GM12878 (cell line): ENCODE results near the gene MIS12. TPM values are rescaled to one million over a fixed set of nuclear protein-coding genes. Genes with fewer than 3 reads are reported as not detected.
A peak's percentile ranks its signal among the peaks of the same experiment; 100 is the strongest.

Experiments
- EGR1 ChIP-seq, 2 experiments: IDR thresholded peaks; 1 replicate in 1 of 2; 2 replicates in 1 of 2; pipeline ENCODE4 v1.6.1; 2011 to 2012; ENCODE audit warnings: low read depth in 2 of 2, low read length in 2 of 2, borderline replicate concordance in 1 of 2, mild to moderate bottlenecking in 1 of 2, moderate library complexity in 1 of 2
- IRF4 ChIP-seq: IDR thresholded peaks from 2 replicates; pipeline ENCODE4 v1.6.1; 2011; ENCODE audit warnings: low read depth, low read length
- LARP7 ChIP-seq: fragments of 450-650 bp; IDR thresholded peaks from 2 replicates; pipeline ENCODE4 v1.6.1; 2017; ENCODE audit warnings: mild to moderate bottlenecking
- PAX8 ChIP-seq: fragments of 450-650 bp; IDR thresholded peaks from 2 replicates; pipeline ENCODE4 v1.6.1; 2017; ENCODE audit warnings: mild to moderate bottlenecking, moderate library complexity
- PML ChIP-seq: IDR thresholded peaks from 2 replicates; pipeline ENCODE4 v1.6.1; 2012; ENCODE audit warnings: low read length, inconsistent platforms
- SMAD1 ChIP-seq: fragments of 450-650 bp; IDR thresholded peaks from 2 replicates; pipeline ENCODE4 v1.6.1; 2018; ENCODE audit warnings: mild to moderate bottlenecking, low read depth; ENCODE audit not compliant: partially characterized antibody
- TCF3 ChIP-seq: IDR thresholded peaks from 2 replicates; pipeline ENCODE4 v1.6.1; 2012; ENCODE audit warnings: low read depth, mild to moderate bottlenecking, low read length, borderline replicate concordance; ENCODE audit not compliant: insufficient read depth
- ZNF217 ChIP-seq: fragments of 450-650 bp; IDR thresholded peaks from 2 replicates; pipeline ENCODE4 v1.6.1; 2017; ENCODE audit warnings: antibody characterized with exemption, mild to moderate bottlenecking
- ZNF24 ChIP-seq: fragments of 450-650 bp; IDR thresholded peaks from 2 replicates; pipeline ENCODE4 v1.6.1; 2017; ENCODE audit warnings: antibody characterized with exemption, mild to moderate bottlenecking
- polyA plus RNA-seq, 11 experiments: library from polyadenylated mRNA; depleted of rRNA in 4 of 11; unstranded in 6 of 11; stranded (reverse) in 5 of 11; fragments of >200 nt; fragmentation: Nextera tagmentation in 4 of 11; fragmentation: Illumina TruSeq in 1 of 11; extraction: Ambion mirVana in 4 of 11; extraction: Trizol in 1 of 11; gene quantifications; 1 replicate in 1 of 11; 2 replicates in 10 of 11; pipeline versions ENCODE4 v1.2.1 to v1.2.3, GENCODE V29; 2011 to 2016; ENCODE audit warnings: inconsistent platforms in 2 of 11, missing spikeins in 2 of 11, low read depth in 1 of 11
- total RNA-seq, 4 experiments: library from RNA; depleted of rRNA in 3 of 4; stranded (reverse); fragments of >200 nt in 3 of 4; fragmentation: Illumina TruSeq in 1 of 4; extraction: Trizol in 1 of 4; gene quantifications; 2 replicates each; pipeline versions ENCODE4 v1.2.1 to v1.2.3, GENCODE V29; 2013 to 2021
- TF ChIP-seq, protein P1 (sequence below): IDR thresholded peaks from 2 replicates; pipeline ENCODE4 v1.6.1; 2011; ENCODE audit warnings: borderline replicate concordance, low read depth, mild to moderate bottlenecking, moderate library complexity, mixed read lengths, low read length; ENCODE audit not compliant: insufficient read depth; ENCODE audit errors: extremely low read length
- TF ChIP-seq, protein P2 (sequence below): fragments of 450-650 bp; IDR thresholded peaks from 2 replicates; pipeline ENCODE4 v1.6.1; 2017; ENCODE audit warnings: mild to moderate bottlenecking, moderate library complexity
- TF ChIP-seq, protein P3 (sequence below): fragments of 450-650 bp; IDR thresholded peaks from 2 replicates; pipeline ENCODE4 v1.6.1; 2017; ENCODE audit warnings: mild to moderate bottlenecking
- TF ChIP-seq, protein P4 (sequence below): IDR thresholded peaks from 2 replicates; pipeline ENCODE4 v1.6.1; 2012; ENCODE audit warnings: improper control_type of control experiment, low read depth, low read length; ENCODE audit not compliant: insufficient replicate concordance
- TF ChIP-seq, protein P5 (sequence below): IDR thresholded peaks from 2 replicates; pipeline ENCODE4 v1.6.1; 2011; ENCODE audit warnings: borderline replicate concordance, low read depth, mild to moderate bottlenecking, moderate library complexity, low read length; ENCODE audit not compliant: insufficient read depth, poor library complexity, severe bottlenecking

MIS12 gene
- total and polyA plus RNA-seq, 10 of the 15 experiments (the other 5 are each of a cell fraction or from before 2014, with no cell fraction given): 19.8 to 34.2 (median 25.0) TPM

DNA sequence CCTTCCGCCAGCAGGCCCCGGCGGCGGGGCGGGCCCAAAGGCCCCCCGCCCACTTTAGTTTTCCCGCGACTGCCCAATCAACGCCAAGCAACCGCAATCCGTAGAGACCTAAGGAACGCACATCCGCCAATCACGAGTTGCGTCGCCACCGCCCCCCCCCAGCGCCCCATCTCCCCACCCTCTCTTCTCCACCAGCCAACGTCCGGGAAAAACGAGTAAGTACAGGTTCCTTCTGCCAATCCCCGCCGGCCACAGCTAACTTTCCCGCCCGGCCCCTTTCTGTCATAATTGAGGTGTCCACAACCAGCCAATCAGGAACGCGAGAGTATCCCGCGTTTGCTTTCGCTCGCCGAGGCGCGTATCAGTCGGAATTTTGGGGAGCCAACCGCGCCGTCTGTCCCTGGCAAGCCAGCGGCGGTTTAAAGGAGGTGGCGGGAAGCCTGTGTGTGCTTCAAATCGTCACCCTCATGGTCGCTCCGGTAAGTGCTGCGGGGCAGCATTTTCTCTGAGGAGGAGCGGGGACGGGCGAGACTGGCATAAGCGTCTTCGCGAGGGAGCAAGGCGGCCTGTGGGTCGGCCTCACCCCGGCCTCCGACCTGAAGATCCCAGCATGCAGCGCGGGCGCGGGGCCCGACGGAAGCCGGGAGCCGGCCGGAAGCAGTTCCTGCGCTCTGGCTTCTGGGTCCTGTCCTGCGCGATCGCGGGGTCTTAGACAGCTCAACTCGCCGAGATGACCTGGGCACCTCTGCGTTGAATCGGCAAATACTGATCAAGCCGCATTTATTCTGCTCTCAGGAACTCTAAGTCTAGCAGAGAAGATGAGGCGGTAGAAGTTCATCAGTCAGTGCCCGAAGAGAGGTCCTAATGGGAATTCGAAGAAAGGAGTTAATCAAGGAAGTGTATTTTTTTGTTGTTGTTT is at the start of gene MIS12 (continued):
- TF ChIP-seq, protein P1, sequence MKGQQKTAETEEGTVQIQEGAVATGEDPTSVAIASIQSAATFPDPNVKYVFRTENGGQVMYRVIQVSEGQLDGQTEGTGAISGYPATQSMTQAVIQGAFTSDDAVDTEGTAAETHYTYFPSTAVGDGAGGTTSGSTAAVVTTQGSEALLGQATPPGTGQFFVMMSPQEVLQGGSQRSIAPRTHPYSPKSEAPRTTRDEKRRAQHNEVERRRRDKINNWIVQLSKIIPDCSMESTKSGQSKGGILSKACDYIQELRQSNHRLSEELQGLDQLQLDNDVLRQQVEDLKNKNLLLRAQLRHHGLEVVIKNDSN: no peak
- TF ChIP-seq PAX8 (no peak), ZNF217 (no peak), EGR1 (IDR thresholded peaks at IDR 0.05; ENCODE audit: borderline replicate concordance in 1 of 2, low read depth in 2 of 2, low read length in 2 of 2) (peak in 1 of 2 experiments; percentile 22; a peak in 1 of 3 replicates), ZNF24 (no peak), LARP7 (peak; percentile 87), IRF4 (0 out of 2 replicates have a peak, but pooled peaks have one; percentile 8), TCF3 (no peak), PML (peak; percentile 85), SMAD1 (no peak)
- TF ChIP-seq, protein P2, sequence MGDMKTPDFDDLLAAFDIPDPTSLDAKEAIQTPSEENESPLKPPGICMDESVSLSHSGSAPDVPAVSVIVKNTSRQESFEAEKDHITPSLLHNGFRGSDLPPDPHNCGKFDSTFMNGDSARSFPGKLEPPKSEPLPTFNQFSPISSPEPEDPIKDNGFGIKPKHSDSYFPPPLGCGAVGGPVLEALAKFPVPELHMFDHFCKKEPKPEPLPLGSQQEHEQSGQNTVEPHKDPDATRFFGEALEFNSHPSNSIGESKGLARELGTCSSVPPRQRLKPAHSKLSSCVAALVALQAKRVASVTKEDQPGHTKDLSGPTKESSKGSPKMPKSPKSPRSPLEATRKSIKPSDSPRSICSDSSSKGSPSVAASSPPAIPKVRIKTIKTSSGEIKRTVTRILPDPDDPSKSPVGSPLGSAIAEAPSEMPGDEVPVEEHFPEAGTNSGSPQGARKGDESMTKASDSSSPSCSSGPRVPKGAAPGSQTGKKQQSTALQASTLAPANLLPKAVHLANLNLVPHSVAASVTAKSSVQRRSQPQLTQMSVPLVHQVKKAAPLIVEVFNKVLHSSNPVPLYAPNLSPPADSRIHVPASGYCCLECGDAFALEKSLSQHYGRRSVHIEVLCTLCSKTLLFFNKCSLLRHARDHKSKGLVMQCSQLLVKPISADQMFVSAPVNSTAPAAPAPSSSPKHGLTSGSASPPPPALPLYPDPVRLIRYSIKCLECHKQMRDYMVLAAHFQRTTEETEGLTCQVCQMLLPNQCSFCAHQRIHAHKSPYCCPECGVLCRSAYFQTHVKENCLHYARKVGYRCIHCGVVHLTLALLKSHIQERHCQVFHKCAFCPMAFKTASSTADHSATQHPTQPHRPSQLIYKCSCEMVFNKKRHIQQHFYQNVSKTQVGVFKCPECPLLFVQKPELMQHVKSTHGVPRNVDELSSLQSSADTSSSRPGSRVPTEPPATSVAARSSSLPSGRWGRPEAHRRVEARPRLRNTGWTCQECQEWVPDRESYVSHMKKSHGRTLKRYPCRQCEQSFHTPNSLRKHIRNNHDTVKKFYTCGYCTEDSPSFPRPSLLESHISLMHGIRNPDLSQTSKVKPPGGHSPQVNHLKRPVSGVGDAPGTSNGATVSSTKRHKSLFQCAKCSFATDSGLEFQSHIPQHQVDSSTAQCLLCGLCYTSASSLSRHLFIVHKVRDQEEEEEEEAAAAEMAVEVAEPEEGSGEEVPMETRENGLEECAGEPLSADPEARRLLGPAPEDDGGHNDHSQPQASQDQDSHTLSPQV: no peak
- TF ChIP-seq, protein P3, sequence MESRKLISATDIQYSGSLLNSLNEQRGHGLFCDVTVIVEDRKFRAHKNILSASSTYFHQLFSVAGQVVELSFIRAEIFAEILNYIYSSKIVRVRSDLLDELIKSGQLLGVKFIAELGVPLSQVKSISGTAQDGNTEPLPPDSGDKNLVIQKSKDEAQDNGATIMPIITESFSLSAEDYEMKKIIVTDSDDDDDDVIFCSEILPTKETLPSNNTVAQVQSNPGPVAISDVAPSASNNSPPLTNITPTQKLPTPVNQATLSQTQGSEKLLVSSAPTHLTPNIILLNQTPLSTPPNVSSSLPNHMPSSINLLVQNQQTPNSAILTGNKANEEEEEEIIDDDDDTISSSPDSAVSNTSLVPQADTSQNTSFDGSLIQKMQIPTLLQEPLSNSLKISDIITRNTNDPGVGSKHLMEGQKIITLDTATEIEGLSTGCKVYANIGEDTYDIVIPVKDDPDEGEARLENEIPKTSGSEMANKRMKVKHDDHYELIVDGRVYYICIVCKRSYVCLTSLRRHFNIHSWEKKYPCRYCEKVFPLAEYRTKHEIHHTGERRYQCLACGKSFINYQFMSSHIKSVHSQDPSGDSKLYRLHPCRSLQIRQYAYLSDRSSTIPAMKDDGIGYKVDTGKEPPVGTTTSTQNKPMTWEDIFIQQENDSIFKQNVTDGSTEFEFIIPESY: no peak
- TF ChIP-seq, protein P4, sequence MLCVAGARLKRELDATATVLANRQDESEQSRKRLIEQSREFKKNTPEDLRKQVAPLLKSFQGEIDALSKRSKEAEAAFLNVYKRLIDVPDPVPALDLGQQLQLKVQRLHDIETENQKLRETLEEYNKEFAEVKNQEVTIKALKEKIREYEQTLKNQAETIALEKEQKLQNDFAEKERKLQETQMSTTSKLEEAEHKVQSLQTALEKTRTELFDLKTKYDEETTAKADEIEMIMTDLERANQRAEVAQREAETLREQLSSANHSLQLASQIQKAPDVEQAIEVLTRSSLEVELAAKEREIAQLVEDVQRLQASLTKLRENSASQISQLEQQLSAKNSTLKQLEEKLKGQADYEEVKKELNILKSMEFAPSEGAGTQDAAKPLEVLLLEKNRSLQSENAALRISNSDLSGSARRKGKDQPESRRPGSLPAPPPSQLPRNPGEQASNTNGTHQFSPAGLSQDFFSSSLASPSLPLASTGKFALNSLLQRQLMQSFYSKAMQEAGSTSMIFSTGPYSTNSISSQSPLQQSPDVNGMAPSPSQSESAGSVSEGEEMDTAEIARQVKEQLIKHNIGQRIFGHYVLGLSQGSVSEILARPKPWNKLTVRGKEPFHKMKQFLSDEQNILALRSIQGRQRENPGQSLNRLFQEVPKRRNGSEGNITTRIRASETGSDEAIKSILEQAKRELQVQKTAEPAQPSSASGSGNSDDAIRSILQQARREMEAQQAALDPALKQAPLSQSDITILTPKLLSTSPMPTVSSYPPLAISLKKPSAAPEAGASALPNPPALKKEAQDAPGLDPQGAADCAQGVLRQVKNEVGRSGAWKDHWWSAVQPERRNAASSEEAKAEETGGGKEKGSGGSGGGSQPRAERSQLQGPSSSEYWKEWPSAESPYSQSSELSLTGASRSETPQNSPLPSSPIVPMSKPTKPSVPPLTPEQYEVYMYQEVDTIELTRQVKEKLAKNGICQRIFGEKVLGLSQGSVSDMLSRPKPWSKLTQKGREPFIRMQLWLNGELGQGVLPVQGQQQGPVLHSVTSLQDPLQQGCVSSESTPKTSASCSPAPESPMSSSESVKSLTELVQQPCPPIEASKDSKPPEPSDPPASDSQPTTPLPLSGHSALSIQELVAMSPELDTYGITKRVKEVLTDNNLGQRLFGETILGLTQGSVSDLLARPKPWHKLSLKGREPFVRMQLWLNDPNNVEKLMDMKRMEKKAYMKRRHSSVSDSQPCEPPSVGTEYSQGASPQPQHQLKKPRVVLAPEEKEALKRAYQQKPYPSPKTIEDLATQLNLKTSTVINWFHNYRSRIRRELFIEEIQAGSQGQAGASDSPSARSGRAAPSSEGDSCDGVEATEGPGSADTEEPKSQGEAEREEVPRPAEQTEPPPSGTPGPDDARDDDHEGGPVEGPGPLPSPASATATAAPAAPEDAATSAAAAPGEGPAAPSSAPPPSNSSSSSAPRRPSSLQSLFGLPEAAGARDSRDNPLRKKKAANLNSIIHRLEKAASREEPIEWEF: peak; percentile 26
- TF ChIP-seq, protein P5, sequence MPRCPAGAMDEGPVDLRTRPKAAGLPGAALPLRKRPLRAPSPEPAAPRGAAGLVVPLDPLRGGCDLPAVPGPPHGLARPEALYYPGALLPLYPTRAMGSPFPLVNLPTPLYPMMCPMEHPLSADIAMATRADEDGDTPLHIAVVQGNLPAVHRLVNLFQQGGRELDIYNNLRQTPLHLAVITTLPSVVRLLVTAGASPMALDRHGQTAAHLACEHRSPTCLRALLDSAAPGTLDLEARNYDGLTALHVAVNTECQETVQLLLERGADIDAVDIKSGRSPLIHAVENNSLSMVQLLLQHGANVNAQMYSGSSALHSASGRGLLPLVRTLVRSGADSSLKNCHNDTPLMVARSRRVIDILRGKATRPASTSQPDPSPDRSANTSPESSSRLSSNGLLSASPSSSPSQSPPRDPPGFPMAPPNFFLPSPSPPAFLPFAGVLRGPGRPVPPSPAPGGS: peak; percentile 20
